OCI-LY1 (cell line): ENCODE results near the gene CACNA1E.

Source experiments
- CTCF ChIP-seq: fragments of 200-600 bp; sonication (generic), shearing (Covaris generic); IDR thresholded peaks from 2 replicates; pipeline ENCODE4 v1.5.1; 2017; ENCODE audit warnings: mild to moderate bottlenecking, antibody characterized with exemption, low read length, moderate library complexity, mixed read lengths
- EZH2 ChIP-seq: fragments of 200-600 bp; sonication (generic), shearing (Covaris generic); IDR thresholded peaks from 2 replicates; pipeline ENCODE4 v1.8.0; 2017; ENCODE audit warnings: borderline replicate concordance, mixed run types, mild to moderate bottlenecking, antibody characterized with exemption, low read length, moderate library complexity, mixed read lengths

GRCh38 chr1:181482521-181483284 is 614 bp upstream of the CACNA1E start:
- no peak for TF ChIP-seq CTCF
- TF ChIP-seq EZH2 = no peak
